HEK293T (cell line): ENCODE measurements around the gene TGFBR3.

Experiments
- ARNT ChIP-seq: fragments of 450-650 bp; IDR thresholded peaks from 2 replicates; pipeline ENCODE4 v1.6.1; 2017; ENCODE audit warnings: mild to moderate bottlenecking
- FOXA1 ChIP-seq: fragments of 450-650 bp; IDR thresholded peaks from 2 replicates; pipeline ENCODE4 v1.6.1; 2016; ENCODE audit warnings: mild to moderate bottlenecking
- FOXK2 ChIP-seq: fragments of 450-650 bp; IDR thresholded peaks from 2 replicates; pipeline ENCODE4 v1.6.1; 2016; ENCODE audit warnings: mild to moderate bottlenecking
- FOXM1 ChIP-seq: fragments of 450-650 bp; IDR thresholded peaks from 2 replicates; pipeline ENCODE4 v1.6.1; 2017; ENCODE audit warnings: mild to moderate bottlenecking, borderline replicate concordance
- LEF1 ChIP-seq: fragments of 450-650 bp; IDR thresholded peaks from 2 replicates; pipeline ENCODE4 v1.6.1; 2017; ENCODE audit warnings: mild to moderate bottlenecking, borderline replicate concordance
- NFRKB ChIP-seq: fragments of 450-650 bp; IDR thresholded peaks from 2 replicates; pipeline ENCODE4 v1.6.1; 2016; ENCODE audit warnings: mild to moderate bottlenecking, moderate library complexity
- SP1 ChIP-seq: fragments of 450-650 bp; IDR thresholded peaks from 2 replicates; pipeline ENCODE4 v1.6.1; 2017

GRCh38 chr1:91679446-91679845, 206.5 kb downstream of the TGFBR3 start:
- no peak for TF ChIP-seq ARNT
- TF ChIP-seq SP1, result no peak
- no peak for TF ChIP-seq NFRKB
- no peak for TF ChIP-seq FOXM1
- TF ChIP-seq FOXA1, result no peak
- TF ChIP-seq FOXK2, result no peak
- no peak for TF ChIP-seq LEF1
